ENCODE measurements around the gene P2RX3. TPM values are rescaled to one million over a fixed set of nuclear protein-coding genes. Genes with fewer than 3 reads are reported as not detected.

The P2RX3 gene
- total and polyA plus RNA-seq, 10 of the 15 experiments (the other 5 are each of a cell fraction or from before 2014, with no cell fraction given): 0.05 to 0.12 TPM; not detected in 8

- Histone ChIP-seq H3K4me3 (no peak overlapping the region), H3K4me2 (ENCODE audit: control insufficient read depth, insufficient read depth) (no peak overlapping the region), H2AFZ (ENCODE audit: control insufficient read depth, low read depth, low read length) (no peak overlapping the region), H3K27me3 (replicated peaks in 1 of 2; ENCODE audit: control insufficient read depth in 2 of 2, insufficient read depth in 2 of 2, low read length in 1 of 2) (no peaks in the 10 kb centered on the region), H3K4me1 (ENCODE audit: control insufficient read depth, insufficient read depth, low read length) (peaks cover 22% of the 10 kb centered on the region), H3K9ac (ENCODE audit: control insufficient read depth, insufficient read depth, low read length) (no peak overlapping the region), H4K20me1 (ENCODE audit: control insufficient read depth, insufficient read depth) (peaks cover 3% of the 10 kb centered on the region), H3K36me3 (ENCODE audit: control insufficient read depth in 2 of 2, insufficient read depth in 2 of 2, low read length in 1 of 2) (peaks cover 36 to 77% of the 10 kb centered on the region in 2 experiments), H3K9me3 (replicated peaks; ENCODE audit: control insufficient read depth, insufficient read depth, low read length) (no peaks in the 10 kb centered on the region; the same call in 2 of the 3 replicates), H3K79me2 (ENCODE audit: control insufficient read depth, insufficient read depth, low read length) (peaks cover 47% of the 10 kb centered on the region), H3K27ac (ENCODE audit: control insufficient read depth, insufficient read depth) (no peak overlapping the region)
- POLR2A ChIA-PET: interaction anchor here (1.2 to 4.4 kb wide), 2 partner anchors 9 to 14 kb away, joined by 4 to 22 read pairs; no protein-coding TSS in a partner anchor
- no TSS peak for BruUV-seq (replicated peaks)
- RAD21 ChIA-PET (ENCODE audit: unreplicated experiment): interaction anchor here (0.7 to 1.0 kb wide), 2 partner anchors 11 to 42 kb away, joined by 3 to 4 read pairs; no protein-coding TSS in a partner anchor
- SMC1A ChIA-PET (ENCODE audit: uncharacterized antibody, unreplicated experiment): interaction anchor here (1.1 to 1.5 kb wide), 2 partner anchors 8 to 23 kb away, joined by 3 to 4 read pairs; no protein-coding TSS in a partner anchor
- 100% methylated on average over 3 of the region's 3 CpGs for WGBS (ENCODE audit: insufficient coverage, insufficient replicate concordance, low lambda C conversion rate, missing lambda C conversion rate)
- intact Hi-C loops (cut with micrococcal nuclease; ENCODE audit: unreplicated experiment): no loop called here
- TF ChIP-seq ATF3 (IDR thresholded peaks at IDR 0.05; ENCODE audit: borderline replicate concordance, extremely low read depth, low read depth, low read length) (no peak), HCFC1 (IDR thresholded peaks at IDR 0.05; ENCODE audit: low read length) (no peak), ETV6 (conservative IDR thresholded peaks at IDR 0.05 in 1 of 2, IDR thresholded peaks at IDR 0.05 in 1 of 2; ENCODE audit: borderline replicate concordance in 1 of 2, low read depth in 1 of 2) (no peak), TCF3 (IDR thresholded peaks at IDR 0.05; ENCODE audit: borderline replicate concordance, insufficient read depth, low read depth, low read length) (no peak), PML (IDR thresholded peaks at IDR 0.05; ENCODE audit: low read length) (no peak), MYC (IDR thresholded peaks at IDR 0.05; ENCODE audit: insufficient read depth, insufficient read length, insufficient replicate concordance, low read length, severe bottlenecking) (no peak), KAT2A (conservative IDR thresholded peaks at IDR 0.05; ENCODE audit: control insufficient read depth, low read depth, low read length) (no peak), IRF4 (IDR thresholded peaks at IDR 0.05; ENCODE audit: low read depth, low read length) (no peak), MLLT1 (IDR thresholded peaks at IDR 0.05) (no peak), KDM1A (IDR thresholded peaks at IDR 0.05; ENCODE audit: borderline replicate concordance) (no peak), SMC3 (IDR thresholded peaks at IDR 0.05; ENCODE audit: borderline replicate concordance, low read length) (no peak), ZNF274 (IDR thresholded peaks at IDR 0.05; ENCODE audit: insufficient read depth, insufficient read length) (no peak), ZNF24 (IDR thresholded peaks at IDR 0.05) (no peak), TAF1 (IDR thresholded peaks at IDR 0.05; ENCODE audit: borderline replicate concordance, low read depth, low read length) (no peak), E2F4 (IDR thresholded peaks at IDR 0.05; ENCODE audit: low read depth, low read length) (no peak), MTA2 (IDR thresholded peaks at IDR 0.05; ENCODE audit: low read depth) (no peak), ZNF207 (IDR thresholded peaks at IDR 0.05; ENCODE audit: borderline replicate concordance) (no peak), MEF2B (IDR thresholded peaks at IDR 0.05; ENCODE audit: partially characterized antibody, poor library complexity, severe bottlenecking) (no peak)
- ATAC-seq (no peak), DNase-seq (ENCODE audit: low read depth, low spot score) (no peak), FAIRE-seq (no peak)
- in situ Hi-C loops (cut with MboI): no loop called here
- CTCF ChIA-PET: interaction anchor here (0.5 to 2.0 kb wide), 5 partner anchors 9 to 94 kb away, joined by 3 to 6 read pairs (median 3); no protein-coding TSS in a partner anchor
These were observed 78.3 kb downstream of the P2RX3 start for GRCh38 chr11:57416436-57416835.
